HG03103 (cell line): ENCODE measurements around the gene RNU4-1.
"Not testable (repeated sequence)": the region's sequence is repeated elsewhere in the genome, so short reads cannot be mapped to it uniquely, and the experiment has no call there.

ENCODE experiments used
- ATAC-seq: cut with Tn5 transposase; IDR thresholded peaks from one replicate; pipeline ENCODE4 v1.9.1; 2021; ENCODE audit warnings: low read depth; ENCODE audit not compliant: unreplicated experiment

Gene RNU4-1

DNA sequence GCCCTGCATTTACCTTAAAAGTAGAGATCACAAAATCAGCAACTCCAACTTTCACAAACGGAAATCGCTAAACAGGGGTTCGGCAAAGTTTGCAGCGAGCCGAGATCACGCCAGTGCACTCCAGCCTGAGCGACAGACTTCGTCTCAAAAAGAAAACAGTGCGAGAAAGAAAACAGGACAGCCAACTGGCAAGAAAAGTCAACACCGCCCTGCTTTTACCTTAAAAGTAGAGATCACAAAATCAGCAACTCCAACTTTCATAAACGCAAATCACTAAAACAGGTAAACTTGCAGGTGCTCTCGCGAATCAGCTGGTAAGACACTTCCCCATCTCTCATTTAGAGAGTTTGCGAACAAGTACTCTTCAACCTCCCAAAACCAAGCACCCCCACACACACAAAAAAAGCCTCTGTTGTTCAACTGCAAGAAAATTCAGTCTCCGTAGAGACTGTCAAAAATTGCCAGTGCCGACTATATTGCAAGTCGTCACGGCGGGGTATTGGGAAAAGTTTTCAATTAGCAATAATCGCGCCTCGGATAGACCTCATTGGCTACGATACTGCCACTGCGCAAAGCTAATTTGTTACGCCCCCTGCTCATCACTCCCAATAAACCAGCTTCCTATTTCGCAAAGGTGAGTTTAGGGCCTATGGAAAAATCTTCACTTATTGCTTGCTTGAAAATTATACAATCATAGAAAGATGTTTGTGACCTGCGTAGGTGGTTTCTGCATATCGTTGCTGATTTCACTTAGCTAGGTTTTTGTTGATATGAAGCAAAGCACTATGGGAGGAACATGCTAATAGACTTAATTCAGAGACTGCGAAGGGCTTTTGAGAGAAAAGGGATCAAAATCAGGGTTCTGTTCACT lies at the start of gene RNU4-1:
RNU4-1 (minus strand) TSS at position 577 of the 871 bp plus-strand sequence.
- ATAC-seq, result peak; percentile 48

- ATAC-seq, result no peak
These were observed 49.4 kb upstream of the RNU4-1 start for GRCh38 chr12:120342175-120343038.

DNA sequence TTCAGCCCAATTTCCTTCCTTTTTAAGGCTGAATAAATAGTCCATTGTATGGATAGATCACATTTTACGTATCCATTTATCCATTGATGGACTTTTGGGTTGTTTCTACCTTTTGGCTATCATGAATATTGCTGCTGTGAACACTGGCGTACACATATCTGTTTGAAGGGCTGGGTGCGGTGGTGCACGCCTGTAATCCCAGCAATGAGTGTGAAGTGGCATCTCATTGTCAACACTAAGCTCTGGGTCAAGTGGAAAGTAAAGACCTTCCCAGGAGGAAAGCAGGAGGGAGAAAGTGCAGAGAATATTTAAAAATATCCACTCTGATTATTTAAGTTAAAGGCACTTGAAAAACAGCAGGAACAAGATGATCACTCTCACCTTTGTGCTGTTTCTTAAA lies 46.2 kb upstream of the RNU4-1 start:
- no peak for ATAC-seq

DNA sequence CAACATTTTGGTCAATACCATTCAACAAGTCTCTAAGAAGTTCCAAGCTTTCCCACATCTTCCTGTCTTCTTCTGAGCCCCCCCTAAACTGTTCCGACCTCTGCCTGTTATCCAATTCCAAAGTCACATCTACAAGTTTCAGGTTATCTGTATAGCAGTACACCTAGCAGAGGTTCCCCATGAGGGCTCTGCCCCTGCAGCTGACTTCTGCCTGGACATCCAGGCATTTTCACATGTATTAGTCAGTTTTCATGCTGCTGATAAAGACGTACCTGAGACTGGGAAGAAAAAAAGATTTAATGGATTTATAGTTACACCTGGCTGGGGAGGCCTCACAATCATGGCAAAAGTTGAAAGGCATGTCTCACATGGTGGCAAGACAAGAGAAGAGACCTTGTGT lies 44.7 kb upstream of the RNU4-1 start:
- no peak for ATAC-seq

GRCh38 chr12:120336392-120336791 lies 43.4 kb upstream of the RNU4-1 start:
- ATAC-seq, result not testable (repeated sequence)

- ATAC-seq, result not testable (repeated sequence)
These were observed 42.4 kb upstream of the RNU4-1 start for GRCh38 chr12:120335447-120335846.

DNA sequence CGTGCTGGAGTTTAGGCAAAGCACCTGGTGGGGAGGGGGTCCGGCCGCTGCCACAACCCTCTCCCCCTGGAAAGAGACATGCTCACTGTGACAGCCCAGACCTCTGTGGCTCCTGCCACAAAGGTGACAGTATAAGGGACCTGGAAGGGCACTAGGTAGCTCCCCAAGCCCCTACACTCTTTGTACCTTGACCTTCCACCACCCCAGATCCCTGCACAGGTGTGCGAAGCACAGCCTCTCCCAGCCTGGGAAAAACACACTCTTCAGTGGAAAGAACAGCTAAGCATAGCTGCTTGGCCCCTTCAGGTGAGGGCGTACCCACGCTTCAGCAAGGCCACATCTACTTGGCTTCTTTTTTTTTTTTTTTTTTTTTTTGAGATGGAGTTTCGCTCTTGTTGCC lies 39.5 kb upstream of the RNU4-1 start:
- no peak for ATAC-seq

DNA sequence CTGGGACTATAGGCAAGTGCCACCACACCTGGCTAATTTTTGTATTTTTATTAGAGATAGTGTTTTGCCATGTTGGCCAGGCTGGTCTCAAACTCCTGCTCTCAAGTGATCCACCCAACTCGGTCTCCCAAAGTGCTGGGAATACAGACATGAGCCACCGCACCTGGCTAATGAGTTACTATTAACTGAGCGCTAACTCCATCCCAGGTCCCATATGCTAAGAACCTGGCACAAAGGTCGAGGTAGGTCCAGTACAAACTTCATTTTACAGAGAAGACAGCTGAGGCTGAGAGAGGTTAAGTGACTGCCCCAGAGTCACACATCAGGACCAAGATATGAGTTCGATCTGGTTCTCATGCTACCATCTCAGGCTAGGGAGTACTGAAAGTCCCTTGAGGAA lies 39.0 kb upstream of the RNU4-1 start:
- no peak for ATAC-seq

- no peak for ATAC-seq
These were observed 38.4 kb upstream of the RNU4-1 start for GRCh38 chr12:120331390-120331789.

DNA sequence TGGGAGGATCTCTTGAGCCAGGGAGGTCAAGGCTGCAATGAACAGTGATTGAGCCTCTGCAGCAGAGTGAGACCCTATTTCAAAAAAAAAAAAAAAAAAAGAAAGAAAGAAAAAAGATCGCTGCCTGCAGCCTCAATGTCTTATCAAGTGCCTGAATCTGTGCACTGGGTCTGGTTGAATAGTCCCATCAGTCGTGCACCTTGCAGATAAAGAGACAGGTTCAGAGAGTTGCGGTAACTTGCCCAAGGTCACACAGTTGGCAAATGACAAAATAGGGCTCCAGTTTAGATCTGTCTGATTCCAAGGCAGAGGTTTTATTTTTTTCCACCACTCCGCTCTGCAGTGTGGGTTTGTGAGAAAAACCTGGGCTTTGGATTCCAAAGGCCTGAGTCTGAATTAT lies 35.2 kb upstream of the RNU4-1 start:
- ATAC-seq, result no peak

GRCh38 chr12:120327593-120327992 lies 34.6 kb upstream of the RNU4-1 start, which contains the start of gene PLA2G1B:
PLA2G1B (minus strand) TSS chr12:120327779; CDS start chr12:120327753, 26 bp downstream.
- ATAC-seq, result no peak

GRCh38 chr12:120324841-120325417 lies 31.9 kb upstream of the RNU4-1 start:
- no peak for ATAC-seq

DNA sequence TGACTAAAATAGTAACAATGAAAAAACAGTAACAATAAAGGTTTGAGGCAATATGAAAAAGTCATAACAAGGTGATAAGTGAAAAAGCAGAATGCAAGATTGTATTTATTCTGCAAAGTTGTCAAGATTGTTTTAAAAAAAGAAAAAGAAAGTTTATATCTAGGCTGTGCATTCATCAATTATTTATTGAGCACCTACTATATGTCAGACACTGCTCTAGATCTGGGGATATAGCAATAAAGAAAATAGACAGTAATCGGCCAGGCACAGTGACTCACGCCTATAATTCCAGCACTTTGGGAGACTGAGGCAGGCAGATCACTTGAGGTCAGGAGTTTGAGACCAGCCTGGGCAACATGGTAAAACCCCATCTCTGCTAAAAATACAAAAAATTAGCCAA lies 30.7 kb upstream of the RNU4-1 start:
- no peak for ATAC-seq

DNA sequence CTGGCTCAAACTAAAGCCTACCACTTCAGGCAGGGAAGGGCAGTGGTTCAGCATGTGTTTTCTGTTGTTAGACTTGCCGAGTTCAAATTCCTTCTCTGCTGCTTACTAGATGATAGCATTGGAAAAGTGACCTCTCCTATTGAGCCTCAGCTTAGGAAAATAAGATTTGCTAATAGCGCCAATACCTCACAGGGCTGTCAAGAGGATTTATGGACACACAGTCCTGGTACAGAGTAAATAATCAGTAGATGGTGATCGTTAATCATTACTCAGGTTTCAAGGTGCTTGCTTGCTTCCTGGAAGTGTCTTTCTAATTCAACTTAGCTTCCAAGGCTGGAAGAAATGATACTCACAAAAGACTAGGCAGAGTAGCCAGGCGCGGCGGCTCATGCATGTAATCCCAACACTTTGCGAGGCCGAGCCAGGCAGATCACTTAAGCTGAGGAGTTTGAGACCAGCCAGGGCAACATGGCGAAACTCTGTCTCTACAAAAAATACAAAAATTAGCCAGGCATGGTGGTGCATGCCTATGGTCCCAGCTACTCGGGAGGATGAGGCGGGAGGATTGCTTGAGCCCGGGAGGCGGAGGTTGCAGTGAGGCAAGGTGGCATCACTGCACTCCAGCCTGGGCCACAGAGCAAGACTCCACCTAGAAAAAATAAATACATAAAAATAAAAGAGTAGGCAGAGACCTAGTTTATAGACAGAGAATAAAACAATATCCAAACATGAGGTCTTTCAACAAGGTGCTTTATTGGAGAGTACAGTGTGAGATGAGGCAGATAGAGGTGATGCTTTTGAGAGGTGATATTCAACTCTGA lies 28.6 kb upstream of the RNU4-1 start:
- no peak for ATAC-seq

DNA sequence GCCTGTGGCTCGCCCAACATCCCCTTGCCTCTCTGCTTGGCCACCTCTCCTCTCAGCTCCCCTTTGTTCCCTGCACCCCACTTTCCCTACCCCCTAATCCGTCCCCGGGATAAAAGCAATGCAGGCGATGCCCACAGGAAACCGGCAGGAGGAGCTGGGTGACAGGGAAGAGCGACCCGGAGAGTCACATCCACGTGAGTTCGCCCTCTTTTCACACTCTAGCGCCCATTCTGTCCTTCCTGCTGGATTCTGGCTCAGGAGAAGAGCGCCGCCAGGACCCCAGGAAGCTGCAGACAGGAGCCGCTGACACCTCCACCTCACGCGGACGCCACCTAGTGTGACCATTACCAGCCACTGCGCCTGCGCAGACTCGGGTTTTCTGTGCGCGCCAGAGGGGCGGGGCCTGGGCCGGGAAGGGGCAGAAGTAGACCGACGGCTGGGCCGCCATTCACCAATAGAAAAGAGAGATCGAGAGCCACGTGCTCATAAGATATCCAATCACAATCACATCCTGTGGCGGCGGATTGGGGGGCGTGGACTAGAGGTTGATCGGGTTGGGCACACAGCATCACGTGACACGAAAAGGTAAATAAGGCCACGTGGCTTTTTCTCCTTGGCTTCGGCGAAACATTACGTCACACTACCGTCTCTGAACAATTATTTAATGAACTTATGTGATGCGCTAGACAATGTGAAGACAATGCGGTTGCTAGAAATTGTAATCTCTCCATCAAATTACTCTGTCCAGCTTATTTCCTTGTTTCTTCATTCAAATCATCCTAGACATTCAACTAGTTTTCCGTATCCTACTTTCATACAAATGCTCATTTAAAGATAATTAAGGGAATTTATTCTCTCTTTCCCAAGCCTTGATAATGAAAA lies 24.4 kb upstream of the RNU4-1 start:
- ATAC-seq, result peak; percentile 97

GRCh38 chr12:120316798-120317223 lies 23.8 kb upstream of the RNU4-1 start:
- ATAC-seq, result no peak

DNA sequence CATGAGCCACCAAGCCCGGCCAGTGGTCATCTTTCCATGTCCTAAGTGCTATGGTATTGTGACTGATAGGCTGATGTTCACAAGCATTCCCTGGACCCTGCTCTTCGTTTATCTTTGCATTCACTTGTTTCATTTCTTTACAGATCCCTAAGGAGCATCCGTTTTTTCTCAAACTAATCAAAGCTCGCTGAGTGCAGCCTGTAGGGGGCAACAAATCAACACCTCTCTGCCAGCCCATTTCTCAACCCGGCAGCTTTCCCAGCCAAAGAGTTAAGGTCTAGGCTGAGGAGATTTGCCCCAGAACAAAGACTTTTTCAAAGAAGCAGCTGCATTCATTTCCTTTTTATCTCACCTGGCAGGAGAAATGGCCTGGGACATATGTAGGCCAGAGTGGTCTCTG lies 21.2 kb upstream of the RNU4-1 start:
- ATAC-seq, result no peak

GRCh38 chr12:120301962-120302815 lies 9.2 kb upstream of the RNU4-1 start, which contains the start of gene SIRT4:
SIRT4 (plus strand) TSS chr12:120302321; CDS start chr12:120303562, 1,241 bp downstream.
- ATAC-seq, result peak; percentile 89
